IMR-90 (cell line): ENCODE data around the gene MCM8. TPM values are rescaled to one million over a fixed set of nuclear protein-coding genes. Genes with fewer than 3 reads are reported as not detected.

Source experiments
- ATAC-seq: fragments of 200-7000 bp; cut with Tn5 transposase; 2 replicates; pipeline ENCODE4 v1.9.1; 2020; ENCODE audit warnings: low read depth, mild to moderate bottlenecking, moderate library complexity
- BruUV-seq: library from RNA; stranded (reverse); fragments of 400-500 nt; replicated peaks from 2 replicates; lab custom pipeline; 2021; lab: Mats Ljungman, UMichigan
- CTCF ChIA-PET: fragments of 300-600 bp; formaldehyde crosslinking; extraction: SDS; loops from one replicate; lab custom pipeline; 2021; ENCODE audit warnings: antibody characterized with exemption; lab: Yijun Ruan, JAX
- POLR2A ChIA-PET: fragments of 300-600 bp; sonication (Branson Sonifier 250); formaldehyde crosslinking; loops from one replicate; lab custom pipeline; 2022; ENCODE audit warnings: antibody characterized with exemption; ENCODE audit not compliant: unreplicated experiment; lab: Charles Lee
- DNase-seq: peaks from one replicate; pipeline ENCODE4 v3.0.0; 2013
- H2AFZ ChIP-seq: replicated peaks from 2 replicates; pipeline ENCODE3; 2013; ENCODE audit warnings: low read length, mild to moderate bottlenecking; ENCODE audit not compliant: poor library complexity
- H2AK5ac ChIP-seq: 2 replicates; pipeline ENCODE4 v1.6.1; 2013; ENCODE audit warnings: low read depth, low read length, inconsistent platforms
- H2AK9ac ChIP-seq: replicated peaks from 2 replicates; pipeline ENCODE3; 2013; ENCODE audit warnings: mild to moderate bottlenecking, low read depth, low read length, moderate library complexity; ENCODE audit not compliant: poor library complexity
- H2BK120ac ChIP-seq: 2 replicates; pipeline ENCODE4 v1.6.1; 2013; ENCODE audit warnings: low read depth, low read length, inconsistent platforms
- H2BK15ac ChIP-seq: 3 replicates; pipeline ENCODE4 v1.6.1; 2013; ENCODE audit warnings: low read depth, low read length, inconsistent platforms
- H2BK20ac ChIP-seq: 2 replicates; pipeline ENCODE4 v1.6.1; 2013; ENCODE audit warnings: low read depth, mild to moderate bottlenecking, inconsistent platforms, low read length, moderate library complexity
- H2BK5ac ChIP-seq: 2 replicates; pipeline ENCODE4 v1.6.1; 2013; ENCODE audit warnings: mild to moderate bottlenecking, low read depth, low read length, inconsistent platforms; ENCODE audit not compliant: poor library complexity, severe bottlenecking
- H3K14ac ChIP-seq: replicated peaks from 2 replicates; pipeline ENCODE4 v1.6.1; 2013; ENCODE audit warnings: low read depth, low read length, inconsistent platforms
- H3K18ac ChIP-seq: 2 replicates; pipeline ENCODE4 v1.6.1; 2013; ENCODE audit warnings: low read depth, low read length, control low read depth
- H3K23ac ChIP-seq: 2 replicates; pipeline ENCODE4 v1.6.1; 2013; ENCODE audit warnings: low read depth, low read length, inconsistent platforms
- H3K27ac ChIP-seq: 2 replicates; pipeline ENCODE4 v1.5.1; 2013; ENCODE audit warnings: mild to moderate bottlenecking, control low read depth, low read length; ENCODE audit not compliant: insufficient read depth
- H3K27me3 ChIP-seq: 2 replicates; pipeline ENCODE4 v1.6.1; 2013; ENCODE audit warnings: low read length; ENCODE audit not compliant: control insufficient read depth, insufficient read depth
- H3K36me3 ChIP-seq: 2 replicates; pipeline ENCODE4 v1.6.1; 2013; ENCODE audit warnings: low read length, mixed read lengths; ENCODE audit not compliant: control insufficient read depth, insufficient read depth
- H3K4ac ChIP-seq: 2 replicates; pipeline ENCODE4 v1.6.1; 2013; ENCODE audit warnings: low read depth, low read length, inconsistent platforms
- H3K4me1 ChIP-seq: 2 replicates; pipeline ENCODE4 v1.6.1; 2013; ENCODE audit warnings: low read length, mixed read lengths; ENCODE audit not compliant: control insufficient read depth, insufficient read depth
- H3K4me2 ChIP-seq: 2 replicates; pipeline ENCODE4 v1.6.1; 2013; ENCODE audit warnings: low read depth, mild to moderate bottlenecking, control low read depth, low read length, moderate library complexity
- H3K4me3 ChIP-seq: 2 replicates; pipeline ENCODE4 v1.5.1; 2013; ENCODE audit warnings: low read depth, mild to moderate bottlenecking, control low read depth, low read length, moderate library complexity; ENCODE audit not compliant: insufficient read depth
- H3K56ac ChIP-seq: 2 replicates; pipeline ENCODE4 v1.6.1; 2013; ENCODE audit warnings: low read length, inconsistent platforms; ENCODE audit not compliant: insufficient read depth; ENCODE audit errors: extremely low read depth
- H3K79me1 ChIP-seq, 2 experiments: 2 replicates each; pipeline ENCODE4 v1.6.1; 2013; ENCODE audit warnings: low read length in 2 of 2, inconsistent platforms in 1 of 2, low read depth in 1 of 2
- H3K9ac ChIP-seq: 2 replicates; pipeline ENCODE4 v1.6.1; 2013; ENCODE audit warnings: low read depth, low read length, control low read depth
- H3K9me1 ChIP-seq: 2 replicates; pipeline ENCODE4 v1.6.1; 2013; ENCODE audit warnings: low read length, inconsistent platforms; ENCODE audit not compliant: insufficient read depth
- H3K9me3 ChIP-seq: 2 replicates; pipeline ENCODE4 v1.6.1; 2013; ENCODE audit warnings: low read length; ENCODE audit not compliant: control insufficient read depth, insufficient read depth
- H4K20me1 ChIP-seq: 2 replicates; pipeline ENCODE4 v1.6.1; 2013; ENCODE audit warnings: low read length, inconsistent platforms; ENCODE audit not compliant: insufficient read depth
- H4K5ac ChIP-seq: 2 replicates; pipeline ENCODE4 v1.6.1; 2013; ENCODE audit warnings: mild to moderate bottlenecking, low read depth, low read length, control low read depth
- H4K8ac ChIP-seq, 2 experiments: 2 replicates each; pipeline ENCODE4 v1.6.1; 2013; ENCODE audit warnings: low read depth in 2 of 2, low read length in 2 of 2, control low read depth in 1 of 2, inconsistent platforms in 1 of 2
- H4K91ac ChIP-seq: 2 replicates; pipeline ENCODE4 v1.6.1; 2013; ENCODE audit warnings: low read depth, low read length, inconsistent platforms; ENCODE audit not compliant: insufficient read depth
- BHLHE40 ChIP-seq: fragments of 150-350 bp; IDR thresholded peaks from 2 replicates; pipeline ENCODE4 v1.6.1; 2016; ENCODE audit warnings: mild to moderate bottlenecking, low read depth, low read length
- CEBPB ChIP-seq: IDR thresholded peaks from 2 replicates; pipeline ENCODE4 v1.6.1; 2012; ENCODE audit warnings: low read depth, low read length, improper control_type of control experiment
- ELK1 ChIP-seq: fragments of 150-350 bp; IDR thresholded peaks from 2 replicates; pipeline ENCODE4 v1.6.1; 2016; ENCODE audit warnings: low read depth, mild to moderate bottlenecking, low read length, moderate library complexity, borderline replicate concordance
- NFE2L2 ChIP-seq: fragments of 150-350 bp; IDR thresholded peaks from 2 replicates; pipeline ENCODE4 v1.6.1; 2016; ENCODE audit warnings: low read depth, mild to moderate bottlenecking, low read length
- POLR2A ChIP-seq: IDR thresholded peaks from 2 replicates; pipeline ENCODE4 v1.6.1; 2012; ENCODE audit warnings: mild to moderate bottlenecking, low read depth, low read length
- RAD21 ChIP-seq: IDR thresholded peaks from 2 replicates; pipeline ENCODE4 v1.6.1; 2012; ENCODE audit warnings: low read length, improper control_type of control experiment
- RFX5 ChIP-seq: IDR thresholded peaks from 2 replicates; pipeline ENCODE4 v1.8.0; 2012; ENCODE audit warnings: low read depth, mild to moderate bottlenecking, low read length, moderate library complexity
- SMC3 ChIP-seq: fragments of 150-350 bp; IDR thresholded peaks from 2 replicates; pipeline ENCODE4 v1.6.1; 2016; ENCODE audit warnings: low read depth, mild to moderate bottlenecking, antibody characterized with exemption, low read length, moderate library complexity
- WGBS, 2 experiments: methylation state at CpG; one replicate each; pipeline versions ENCODE4 v1.1.5 to v1.1.7; 2013; ENCODE audit warnings: missing lambda C conversion rate in 2 of 2; ENCODE audit not compliant: insufficient read length in 1 of 2; ENCODE audit errors: extremely low coverage in 2 of 2; 5-methylcytosine and 5-hydroxymethylcytosine counted together
- dilution Hi-C: fragments of 300-500 bp; cut with HindIII; formaldehyde crosslinking; loops from one replicate; pipeline ENCODE4 v1.14.3; 2018; ENCODE audit warnings: low sequenced_read_pairs; ENCODE audit not compliant: unreplicated experiment
- in situ Hi-C: fragments of 300-500 bp; cut with MboI; formaldehyde crosslinking; loops from 3 replicates; pipeline ENCODE4 v1.14.3; 2019; ENCODE audit warnings: low sequenced_read_pairs, inconsistent platforms, mixed read lengths
- intact Hi-C: fragments of 100-400 bp; cut with micrococcal nuclease; formaldehyde crosslinking; loops from 2 replicates; pipeline ENCODE4 v1.10.0; 2022
- polyA plus RNA-seq, 3 experiments: library from polyadenylated mRNA; depleted of rRNA; stranded (reverse); fragments of >200 nt; gene quantifications; 2 replicates each; pipeline ENCODE4 v1.2.3, GENCODE V29; 2012; ENCODE audit warnings: low replicate concordance in 1 of 3
- total RNA-seq: library from RNA; depleted of rRNA; stranded (reverse); fragments of >200 nt; gene quantifications from 2 replicates; pipeline ENCODE4 v1.2.3, GENCODE V29; 2012

The MCM8 gene
- total and polyA plus RNA-seq, 2 of the 4 experiments (the other 2 are of a cell fraction), result 4.2 to 11.5 TPM

DNA sequence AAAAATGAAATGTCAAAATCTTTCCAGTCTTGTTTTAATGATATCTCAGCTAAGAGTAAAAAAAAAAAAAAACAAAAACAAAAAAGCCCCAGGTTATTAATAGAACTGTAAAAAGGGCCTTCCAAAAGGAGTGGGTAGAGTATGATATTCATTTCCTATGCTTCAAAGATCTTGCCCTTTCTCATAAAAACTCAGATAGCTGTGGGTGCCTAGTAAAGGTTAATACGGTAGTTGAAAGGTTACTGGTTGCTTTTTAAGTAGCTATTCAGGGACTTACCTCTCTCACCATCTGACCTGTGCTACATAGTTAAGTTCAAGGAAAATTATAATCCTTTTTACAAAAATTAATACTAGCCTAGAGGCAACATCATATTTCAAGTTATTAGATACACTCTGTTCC is 15.1 kb upstream of the MCM8 start:
- Histone ChIP-seq H2AK9ac (no peak overlapping the region), H4K8ac (no peak overlapping the region), H2AK5ac (no peak overlapping the region), H3K27ac (no peak overlapping the region), H3K9me1 (no peaks in the 10 kb centered on the region), H3K18ac (no peak overlapping the region), H3K14ac (no peak overlapping the region), H2BK120ac (no peak overlapping the region), H3K36me3 (peaks cover 10% of the 10 kb centered on the region), H2BK20ac (no peak overlapping the region), H3K23ac (no peak overlapping the region), H4K20me1 (no peaks in the 10 kb centered on the region), H3K9me3 (no peaks in the 10 kb centered on the region), H3K4me1 (no peaks in the 10 kb centered on the region), H3K4ac (no peak overlapping the region), H2AFZ (no peak overlapping the region), H2BK5ac (no peak overlapping the region), H2BK15ac (no peak overlapping the region), H3K79me1 (no peaks in the 10 kb centered on the region), H3K27me3 (peaks cover 3% of the 10 kb centered on the region), H3K4me3 (no peak overlapping the region), H4K91ac (no peak overlapping the region), H3K4me2 (no peak overlapping the region), H3K9ac (no peak overlapping the region), H4K5ac (no peak overlapping the region), H3K56ac (no peak overlapping the region)
- CTCF ChIA-PET, result no interaction called here
- no CpG with 5 or more reads among the region's 1 CpG for WGBS, 2 experiments
- TF ChIP-seq POLR2A (no peak), CEBPB (no peak), RFX5 (no peak), RAD21 (no peak), NFE2L2 (no peak), BHLHE40 (no peak), SMC3 (no peak), ELK1 (no peak)
- intact Hi-C loops (no loop called here), in situ Hi-C loops (no loop called here), dilution Hi-C loops (no loop called here)
- ATAC-seq (no peak), DNase-seq (no peak)
- BruUV-seq, result no TSS peak
- POLR2A ChIA-PET, result no interaction called here
